GM23338 (cell line): ENCODE results near the gene MIPEP.

Experiments
- CREB1 ChIP-seq: fragments of 250-450 bp; sonication (Bioruptor Pico); IDR thresholded peaks from 2 replicates; pipeline ENCODE4 v1.5.0; 2020; ENCODE audit warnings: low read depth, mild to moderate bottlenecking, moderate library complexity
- EZH2 ChIP-seq: fragments of 200-600 bp; sonication (generic); IDR thresholded peaks from one replicate; pipeline ENCODE4 v1.8.0; 2017; ENCODE audit warnings: antibody characterized with exemption, mild to moderate bottlenecking, low read depth; ENCODE audit not compliant: unreplicated experiment
- EZH2phosphoT487 ChIP-seq: fragments of 200-600 bp; sonication (generic); IDR thresholded peaks from one replicate; pipeline ENCODE4 v1.8.1; 2018; ENCODE audit warnings: antibody characterized with exemption; ENCODE audit not compliant: unreplicated experiment
- JUNB ChIP-seq: IDR thresholded peaks from one replicate; pipeline ENCODE4 v1.6.1; 2016; ENCODE audit warnings: antibody characterized with exemption; ENCODE audit not compliant: unreplicated experiment
- NANOG ChIP-seq: IDR thresholded peaks from 2 replicates; pipeline ENCODE4 v1.6.1; 2016; ENCODE audit warnings: antibody characterized with exemption, borderline replicate concordance
- POLR2AphosphoS5 ChIP-seq: IDR thresholded peaks from 2 replicates; pipeline ENCODE4 v1.6.1; 2016; ENCODE audit warnings: antibody characterized with exemption, low read depth
- STAT1 ChIP-seq: IDR thresholded peaks from one replicate; pipeline ENCODE4 v1.6.1; 2016; ENCODE audit warnings: antibody characterized with exemption; ENCODE audit not compliant: unreplicated experiment
- ZNF114 ChIP-seq: fragments of 250-450 bp; sonication (Bioruptor Pico); IDR thresholded peaks from 2 replicates; pipeline ENCODE4 v1.5.0; 2020; ENCODE audit warnings: mild to moderate bottlenecking, moderate library complexity
- ZNF331 ChIP-seq: fragments of 250-450 bp; sonication (Bioruptor Pico); IDR thresholded peaks from 2 replicates; pipeline ENCODE4 v1.5.0; 2020; ENCODE audit warnings: low read depth, mild to moderate bottlenecking, moderate library complexity
- TF ChIP-seq, protein P1 (sequence below): fragments of 250-450 bp; sonication (Bioruptor Pico); IDR thresholded peaks from 2 replicates; pipeline ENCODE4 v1.5.0; 2020; ENCODE audit warnings: mild to moderate bottlenecking, moderate library complexity
- TF ChIP-seq, protein P2 (sequence below), 2 experiments: fragments of 200-600 bp in 1 of 2; sonication (generic) in 1 of 2; conservative IDR thresholded peaks; 2 replicates each; pipeline versions ENCODE4 v1.5.1 to v1.6.1; 2016 to 2017; ENCODE audit warnings: antibody characterized with exemption in 2 of 2, low read depth in 2 of 2, mild to moderate bottlenecking in 2 of 2, moderate library complexity in 1 of 2
- TF ChIP-seq, protein P3 (sequence below): IDR thresholded peaks from one replicate; pipeline ENCODE4 v1.6.1; 2018; ENCODE audit warnings: antibody characterized with exemption; ENCODE audit not compliant: unreplicated experiment
- TF ChIP-seq, protein P4 (sequence below): IDR thresholded peaks from 2 replicates; pipeline ENCODE4 v1.6.1; 2016; ENCODE audit warnings: antibody characterized with exemption

DNA sequence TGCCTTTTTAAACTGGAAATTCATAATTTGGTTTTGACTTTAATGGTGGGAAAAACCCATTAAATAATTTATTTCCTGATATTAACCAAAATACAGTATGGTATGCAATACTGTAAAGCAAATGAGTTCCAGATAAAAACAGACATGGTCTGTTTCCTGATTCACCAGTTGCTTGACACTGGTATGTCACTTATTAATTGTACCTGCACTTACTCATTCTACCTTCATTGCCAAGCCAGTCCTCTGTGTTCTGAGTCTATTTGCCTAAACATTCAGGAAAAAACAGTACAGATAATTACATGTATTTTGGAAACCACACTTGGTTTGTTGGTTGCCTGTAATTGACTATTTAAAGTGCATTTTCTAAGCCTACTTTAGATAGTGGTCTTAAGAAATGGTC lies 159.7 kb downstream of the MIPEP start:
- TF ChIP-seq, protein P1, sequence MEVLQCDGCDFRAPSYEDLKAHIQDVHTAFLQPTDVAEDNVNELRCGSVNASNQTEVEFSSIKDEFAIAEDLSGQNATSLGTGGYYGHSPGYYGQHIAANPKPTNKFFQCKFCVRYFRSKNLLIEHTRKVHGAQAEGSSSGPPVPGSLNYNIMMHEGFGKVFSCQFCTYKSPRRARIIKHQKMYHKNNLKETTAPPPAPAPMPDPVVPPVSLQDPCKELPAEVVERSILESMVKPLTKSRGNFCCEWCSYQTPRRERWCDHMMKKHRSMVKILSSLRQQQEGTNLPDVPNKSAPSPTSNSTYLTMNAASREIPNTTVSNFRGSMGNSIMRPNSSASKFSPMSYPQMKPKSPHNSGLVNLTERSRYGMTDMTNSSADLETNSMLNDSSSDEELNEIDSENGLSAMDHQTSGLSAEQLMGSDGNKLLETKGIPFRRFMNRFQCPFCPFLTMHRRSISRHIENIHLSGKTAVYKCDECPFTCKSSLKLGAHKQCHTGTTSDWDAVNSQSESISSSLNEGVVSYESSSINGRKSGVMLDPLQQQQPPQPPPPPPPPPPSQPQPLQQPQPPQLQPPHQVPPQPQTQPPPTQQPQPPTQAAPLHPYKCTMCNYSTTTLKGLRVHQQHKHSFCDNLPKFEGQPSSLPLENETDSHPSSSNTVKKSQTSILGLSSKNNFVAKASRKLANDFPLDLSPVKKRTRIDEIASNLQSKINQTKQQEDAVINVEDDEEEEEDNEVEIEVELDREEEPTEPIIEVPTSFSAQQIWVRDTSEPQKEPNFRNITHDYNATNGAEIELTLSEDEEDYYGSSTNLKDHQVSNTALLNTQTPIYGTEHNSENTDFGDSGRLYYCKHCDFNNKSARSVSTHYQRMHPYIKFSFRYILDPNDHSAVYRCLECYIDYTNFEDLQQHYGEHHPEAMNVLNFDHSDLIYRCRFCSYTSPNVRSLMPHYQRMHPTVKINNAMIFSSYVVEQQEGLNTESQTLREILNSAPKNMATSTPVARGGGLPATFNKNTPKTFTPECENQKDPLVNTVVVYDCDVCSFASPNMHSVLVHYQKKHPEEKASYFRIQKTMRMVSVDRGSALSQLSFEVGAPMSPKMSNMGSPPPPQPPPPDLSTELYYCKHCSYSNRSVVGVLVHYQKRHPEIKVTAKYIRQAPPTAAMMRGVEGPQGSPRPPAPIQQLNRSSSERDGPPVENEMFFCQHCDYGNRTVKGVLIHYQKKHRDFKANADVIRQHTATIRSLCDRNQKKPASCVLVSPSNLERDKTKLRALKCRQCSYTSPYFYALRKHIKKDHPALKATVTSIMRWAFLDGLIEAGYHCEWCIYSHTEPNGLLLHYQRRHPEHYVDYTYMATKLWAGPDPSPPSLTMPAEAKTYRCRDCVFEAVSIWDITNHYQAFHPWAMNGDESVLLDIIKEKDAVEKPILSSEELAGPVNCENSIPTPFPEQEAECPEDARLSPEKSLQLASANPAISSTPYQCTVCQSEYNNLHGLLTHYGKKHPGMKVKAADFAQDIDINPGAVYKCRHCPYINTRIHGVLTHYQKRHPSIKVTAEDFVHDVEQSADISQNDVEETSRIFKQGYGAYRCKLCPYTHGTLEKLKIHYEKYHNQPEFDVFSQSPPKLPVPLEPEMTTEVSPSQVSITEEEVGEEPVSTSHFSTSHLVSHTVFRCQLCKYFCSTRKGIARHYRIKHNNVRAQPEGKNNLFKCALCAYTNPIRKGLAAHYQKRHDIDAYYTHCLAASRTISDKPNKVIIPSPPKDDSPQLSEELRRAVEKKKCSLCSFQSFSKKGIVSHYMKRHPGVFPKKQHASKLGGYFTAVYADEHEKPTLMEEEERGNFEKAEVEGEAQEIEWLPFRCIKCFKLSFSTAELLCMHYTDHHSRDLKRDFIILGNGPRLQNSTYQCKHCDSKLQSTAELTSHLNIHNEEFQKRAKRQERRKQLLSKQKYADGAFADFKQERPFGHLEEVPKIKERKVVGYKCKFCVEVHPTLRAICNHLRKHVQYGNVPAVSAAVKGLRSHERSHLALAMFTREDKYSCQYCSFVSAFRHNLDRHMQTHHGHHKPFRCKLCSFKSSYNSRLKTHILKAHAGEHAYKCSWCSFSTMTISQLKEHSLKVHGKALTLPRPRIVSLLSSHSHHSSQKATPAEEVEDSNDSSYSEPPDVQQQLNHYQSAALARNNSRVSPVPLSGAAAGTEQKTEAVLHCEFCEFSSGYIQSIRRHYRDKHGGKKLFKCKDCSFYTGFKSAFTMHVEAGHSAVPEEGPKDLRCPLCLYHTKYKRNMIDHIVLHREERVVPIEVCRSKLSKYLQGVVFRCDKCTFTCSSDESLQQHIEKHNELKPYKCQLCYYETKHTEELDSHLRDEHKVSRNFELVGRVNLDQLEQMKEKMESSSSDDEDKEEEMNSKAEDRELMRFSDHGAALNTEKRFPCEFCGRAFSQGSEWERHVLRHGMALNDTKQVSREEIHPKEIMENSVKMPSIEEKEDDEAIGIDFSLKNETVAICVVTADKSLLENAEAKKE = no peak
- TF ChIP-seq, protein P2, sequence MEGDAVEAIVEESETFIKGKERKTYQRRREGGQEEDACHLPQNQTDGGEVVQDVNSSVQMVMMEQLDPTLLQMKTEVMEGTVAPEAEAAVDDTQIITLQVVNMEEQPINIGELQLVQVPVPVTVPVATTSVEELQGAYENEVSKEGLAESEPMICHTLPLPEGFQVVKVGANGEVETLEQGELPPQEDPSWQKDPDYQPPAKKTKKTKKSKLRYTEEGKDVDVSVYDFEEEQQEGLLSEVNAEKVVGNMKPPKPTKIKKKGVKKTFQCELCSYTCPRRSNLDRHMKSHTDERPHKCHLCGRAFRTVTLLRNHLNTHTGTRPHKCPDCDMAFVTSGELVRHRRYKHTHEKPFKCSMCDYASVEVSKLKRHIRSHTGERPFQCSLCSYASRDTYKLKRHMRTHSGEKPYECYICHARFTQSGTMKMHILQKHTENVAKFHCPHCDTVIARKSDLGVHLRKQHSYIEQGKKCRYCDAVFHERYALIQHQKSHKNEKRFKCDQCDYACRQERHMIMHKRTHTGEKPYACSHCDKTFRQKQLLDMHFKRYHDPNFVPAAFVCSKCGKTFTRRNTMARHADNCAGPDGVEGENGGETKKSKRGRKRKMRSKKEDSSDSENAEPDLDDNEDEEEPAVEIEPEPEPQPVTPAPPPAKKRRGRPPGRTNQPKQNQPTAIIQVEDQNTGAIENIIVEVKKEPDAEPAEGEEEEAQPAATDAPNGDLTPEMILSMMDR (conservative IDR thresholded peaks at IDR 0.05; ENCODE audit: low read depth in 2 of 2) = no peak
- no peak for TF ChIP-seq CREB1 (CRISPR knock-in tag)
- TF ChIP-seq, protein P3, sequence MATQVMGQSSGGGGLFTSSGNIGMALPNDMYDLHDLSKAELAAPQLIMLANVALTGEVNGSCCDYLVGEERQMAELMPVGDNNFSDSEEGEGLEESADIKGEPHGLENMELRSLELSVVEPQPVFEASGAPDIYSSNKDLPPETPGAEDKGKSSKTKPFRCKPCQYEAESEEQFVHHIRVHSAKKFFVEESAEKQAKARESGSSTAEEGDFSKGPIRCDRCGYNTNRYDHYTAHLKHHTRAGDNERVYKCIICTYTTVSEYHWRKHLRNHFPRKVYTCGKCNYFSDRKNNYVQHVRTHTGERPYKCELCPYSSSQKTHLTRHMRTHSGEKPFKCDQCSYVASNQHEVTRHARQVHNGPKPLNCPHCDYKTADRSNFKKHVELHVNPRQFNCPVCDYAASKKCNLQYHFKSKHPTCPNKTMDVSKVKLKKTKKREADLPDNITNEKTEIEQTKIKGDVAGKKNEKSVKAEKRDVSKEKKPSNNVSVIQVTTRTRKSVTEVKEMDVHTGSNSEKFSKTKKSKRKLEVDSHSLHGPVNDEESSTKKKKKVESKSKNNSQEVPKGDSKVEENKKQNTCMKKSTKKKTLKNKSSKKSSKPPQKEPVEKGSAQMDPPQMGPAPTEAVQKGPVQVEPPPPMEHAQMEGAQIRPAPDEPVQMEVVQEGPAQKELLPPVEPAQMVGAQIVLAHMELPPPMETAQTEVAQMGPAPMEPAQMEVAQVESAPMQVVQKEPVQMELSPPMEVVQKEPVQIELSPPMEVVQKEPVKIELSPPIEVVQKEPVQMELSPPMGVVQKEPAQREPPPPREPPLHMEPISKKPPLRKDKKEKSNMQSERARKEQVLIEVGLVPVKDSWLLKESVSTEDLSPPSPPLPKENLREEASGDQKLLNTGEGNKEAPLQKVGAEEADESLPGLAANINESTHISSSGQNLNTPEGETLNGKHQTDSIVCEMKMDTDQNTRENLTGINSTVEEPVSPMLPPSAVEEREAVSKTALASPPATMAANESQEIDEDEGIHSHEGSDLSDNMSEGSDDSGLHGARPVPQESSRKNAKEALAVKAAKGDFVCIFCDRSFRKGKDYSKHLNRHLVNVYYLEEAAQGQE = no peak
- no peak for TF ChIP-seq POLR2AphosphoS5
- TF ChIP-seq, protein P4, sequence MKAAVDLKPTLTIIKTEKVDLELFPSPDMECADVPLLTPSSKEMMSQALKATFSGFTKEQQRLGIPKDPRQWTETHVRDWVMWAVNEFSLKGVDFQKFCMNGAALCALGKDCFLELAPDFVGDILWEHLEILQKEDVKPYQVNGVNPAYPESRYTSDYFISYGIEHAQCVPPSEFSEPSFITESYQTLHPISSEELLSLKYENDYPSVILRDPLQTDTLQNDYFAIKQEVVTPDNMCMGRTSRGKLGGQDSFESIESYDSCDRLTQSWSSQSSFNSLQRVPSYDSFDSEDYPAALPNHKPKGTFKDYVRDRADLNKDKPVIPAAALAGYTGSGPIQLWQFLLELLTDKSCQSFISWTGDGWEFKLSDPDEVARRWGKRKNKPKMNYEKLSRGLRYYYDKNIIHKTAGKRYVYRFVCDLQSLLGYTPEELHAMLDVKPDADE = no peak
- no peak for TF ChIP-seq EZH2
- TF ChIP-seq STAT1 = no peak
- no peak for TF ChIP-seq ZNF331 (CRISPR knock-in tag)
- no peak for TF ChIP-seq EZH2phosphoT487
- no peak for TF ChIP-seq ZNF114
- TF ChIP-seq NANOG = no peak
- TF ChIP-seq JUNB = no peak
